ENCODE data around the gene SFTA2.
"Not testable (repeated sequence)": the region's sequence is repeated elsewhere in the genome, so short reads cannot be mapped to it uniquely, and the experiment has no call there.

SFTA2 gene

GRCh38 chr6:30931969-30932645, at the start of gene SFTA2:
SFTA2 (minus strand) TSS chr6:30932170; CDS start chr6:30932096, 74 bp downstream.
- in situ Hi-C loops (cut with HindIII; ENCODE audit: low sequenced_read_pairs): no loop called here

- in situ Hi-C loops (cut with HindIII; ENCODE audit: low sequenced_read_pairs): no loop called here
Observed at GRCh38 chr6:30979690-30980089, 47.7 kb upstream of the SFTA2 start.

GRCh38 chr6:30979141-30979540, 47.2 kb upstream of the SFTA2 start:
- in situ Hi-C loops (cut with HindIII; ENCODE audit: low sequenced_read_pairs): no loop called here

- in situ Hi-C loops (cut with HindIII; ENCODE audit: low sequenced_read_pairs): no loop called here
Observed at GRCh38 chr6:30974490-30975252, 42.7 kb upstream of the SFTA2 start.

GRCh38 chr6:30972816-30973215, 40.8 kb upstream of the SFTA2 start:
- in situ Hi-C loops (cut with HindIII; ENCODE audit: low sequenced_read_pairs): no loop called here

- in situ Hi-C loops (cut with HindIII; ENCODE audit: low sequenced_read_pairs): no loop called here
Observed at GRCh38 chr6:30970946-30971345, 39.0 kb upstream of the SFTA2 start.

- in situ Hi-C loops (cut with HindIII; ENCODE audit: low sequenced_read_pairs): not testable (repeated sequence)
Observed at GRCh38 chr6:30969171-30969570, 37.2 kb upstream of the SFTA2 start.

GRCh38 chr6:30966154-30966553, 34.2 kb upstream of the SFTA2 start:
- in situ Hi-C loops (cut with HindIII; ENCODE audit: low sequenced_read_pairs): no loop called here

- in situ Hi-C loops (cut with HindIII; ENCODE audit: low sequenced_read_pairs): no loop called here
Observed at GRCh38 chr6:30965140-30965601, 33.2 kb upstream of the SFTA2 start.

- in situ Hi-C loops (cut with HindIII; ENCODE audit: low sequenced_read_pairs): no loop called here
Observed at GRCh38 chr6:30964075-30964474, 32.1 kb upstream of the SFTA2 start.

GRCh38 chr6:30963641-30964040, 31.7 kb upstream of the SFTA2 start:
- in situ Hi-C loops (cut with HindIII; ENCODE audit: low sequenced_read_pairs): no loop called here

- in situ Hi-C loops (cut with HindIII; ENCODE audit: low sequenced_read_pairs): no loop called here
Observed at GRCh38 chr6:30962716-30963115, 30.7 kb upstream of the SFTA2 start.

- in situ Hi-C loops (cut with HindIII; ENCODE audit: low sequenced_read_pairs): no loop called here
Observed at GRCh38 chr6:30960907-30961673, 29.1 kb upstream of the SFTA2 start.

- in situ Hi-C loops (cut with HindIII; ENCODE audit: low sequenced_read_pairs): loop anchor here (5.0 kb wide), 1 partner anchor 40 kb away; no protein-coding TSS in a partner anchor
Observed at GRCh38 chr6:30957716-30958115, 25.7 kb upstream of the SFTA2 start.

- in situ Hi-C loops (cut with HindIII; ENCODE audit: low sequenced_read_pairs): loop anchor here (5.0 kb wide), 1 partner anchor 38 kb away; no protein-coding TSS in a partner anchor
Observed at GRCh38 chr6:30955367-30956042, 23.5 kb upstream of the SFTA2 start.

- in situ Hi-C loops (cut with HindIII; ENCODE audit: low sequenced_read_pairs): loop anchor here (5.0 kb wide), 1 partner anchor 37 kb away; no protein-coding TSS in a partner anchor
Observed at GRCh38 chr6:30954631-30955366, 22.8 kb upstream of the SFTA2 start.

GRCh38 chr6:30951907-30952469, 20.0 kb upstream of the SFTA2 start:
- in situ Hi-C loops (cut with HindIII; ENCODE audit: low sequenced_read_pairs): no loop called here

GRCh38 chr6:30948811-30949210, 16.8 kb upstream of the SFTA2 start:
- in situ Hi-C loops (cut with HindIII; ENCODE audit: low sequenced_read_pairs): loop anchor here (5.0 kb wide), 1 partner anchor 123 kb away; no protein-coding TSS in a partner anchor

GRCh38 chr6:30947231-30947630, 15.3 kb upstream of the SFTA2 start:
- in situ Hi-C loops (cut with HindIII; ENCODE audit: low sequenced_read_pairs): loop anchor here (5.0 kb wide), 1 partner anchor 125 kb away; no protein-coding TSS in a partner anchor
